Muscle layer of colon (tissue), 2 donors: ENCODE results near the gene PFDN6.

ENCODE experiments used
- H3K27ac ChIP-seq: one replicate; pipeline ENCODE4 v1.7.0; 2013; ENCODE audit warnings: low read depth, mild to moderate bottlenecking, low read length, moderate library complexity
- H3K27me3 ChIP-seq, 2 donors: one replicate each; pipeline ENCODE4 v1.7.0; 2013; ENCODE audit warnings: low read length in 2 of 2, mild to moderate bottlenecking in 2 of 2; ENCODE audit not compliant: insufficient read depth in 2 of 2, control insufficient read depth in 1 of 2
- H3K36me3 ChIP-seq: one replicate; pipeline ENCODE4 v1.7.0; 2013; ENCODE audit warnings: mild to moderate bottlenecking, low read length; ENCODE audit not compliant: insufficient read depth
- H3K4me1 ChIP-seq: one replicate; pipeline ENCODE4 v1.7.0; 2013; ENCODE audit warnings: mild to moderate bottlenecking, low read length; ENCODE audit not compliant: insufficient read depth
- H3K4me3 ChIP-seq, 2 donors: one replicate each; pipeline ENCODE4 v1.7.0; 2013; ENCODE audit warnings: low read length in 2 of 2, low read depth in 1 of 2, mild to moderate bottlenecking in 1 of 2, moderate library complexity in 1 of 2
- H3K9ac ChIP-seq: one replicate; pipeline ENCODE4 v1.7.0; 2013; ENCODE audit warnings: low read length
- H3K9me3 ChIP-seq: one replicate; pipeline ENCODE4 v1.7.0; 2013; ENCODE audit warnings: mild to moderate bottlenecking, low read length
- donor health status: abdominal sarcoma.
- donor health status: Adenocarcinoma of cecum.

Gene PFDN6

GRCh38 chr6:33298773-33299236, 9.4 kb downstream of the PFDN6 start, which contains the start of gene RGL2:
Gene RGL2 (minus strand): TSS chr6:33298942. CDS start chr6:33298610, 332 bp downstream.
- Histone ChIP-seq H3K27me3 (no peaks in the 10 kb centered on the region), H3K27ac (peak within 1 kb of the TSS; percentile 98), H3K9ac (peak within 1 kb of the TSS; percentile 97), H3K4me1 (peaks cover 18% of the 10 kb centered on the region), H3K4me3 (peak within 1 kb of the TSS; percentile 86 to 96), H3K36me3 (peaks cover 24% of the 10 kb centered on the region), H3K9me3 (no peaks in the 10 kb centered on the region)

- Histone ChIP-seq H3K4me3 (peak overlapping the region; percentile 86 to 96), H3K9me3 (no peaks in the 10 kb centered on the region), H3K36me3 (peaks cover 25% of the 10 kb centered on the region), H3K4me1 (peaks cover 18% of the 10 kb centered on the region), H3K27ac (peak overlapping the region; percentile 98), H3K9ac (peak overlapping the region; percentile 97), H3K27me3 (no peaks in the 10 kb centered on the region)
Observed at GRCh38 chr6:33299237-33299944, 10.0 kb downstream of the PFDN6 start.

GRCh38 chr6:33301877-33302276, 12.5 kb downstream of the PFDN6 start:
- Histone ChIP-seq H3K4me1 (peaks cover 14% of the 10 kb centered on the region), H3K4me3 (no peak overlapping the region), H3K9ac (no peak overlapping the region), H3K27ac (no peak overlapping the region), H3K36me3 (peaks cover 31% of the 10 kb centered on the region), H3K9me3 (no peaks in the 10 kb centered on the region), H3K27me3 (no peaks in the 10 kb centered on the region)

GRCh38 chr6:33304216-33304615, 14.8 kb downstream of the PFDN6 start:
- Histone ChIP-seq H3K27me3 (no peaks in the 10 kb centered on the region), H3K9ac (no peak overlapping the region), H3K36me3 (peaks cover 31% of the 10 kb centered on the region), H3K4me3 (no peak overlapping the region), H3K9me3 (no peaks in the 10 kb centered on the region), H3K27ac (no peak overlapping the region), H3K4me1 (peaks cover 7% of the 10 kb centered on the region)

- Histone ChIP-seq H3K4me1 (peaks cover 5% of the 10 kb centered on the region), H3K4me3 (no peak overlapping the region), H3K9me3 (no peaks in the 10 kb centered on the region), H3K27ac (no peak overlapping the region), H3K27me3 (no peaks in the 10 kb centered on the region), H3K36me3 (peaks cover 31% of the 10 kb centered on the region), H3K9ac (no peak overlapping the region)
Observed at GRCh38 chr6:33305052-33305451, 15.7 kb downstream of the PFDN6 start.

GRCh38 chr6:33306356-33306755, 17.0 kb downstream of the PFDN6 start:
- H3K27me3 ChIP-seq: no peaks in the 10 kb centered on the region
- no peak overlapping the region for H3K4me3 ChIP-seq
- no peaks in the 10 kb centered on the region for H3K9me3 ChIP-seq
- peaks cover 31% of the 10 kb centered on the region for H3K36me3 ChIP-seq
- no peak overlapping the region for H3K27ac ChIP-seq
- no peaks in the 10 kb centered on the region for H3K4me1 ChIP-seq
- H3K9ac ChIP-seq: no peak overlapping the region

GRCh38 chr6:33312361-33313104, 23.1 kb downstream of the PFDN6 start:
- peaks cover 29% of the 10 kb centered on the region for H3K4me1 ChIP-seq
- H3K9ac ChIP-seq: peak overlapping the region; percentile 76
- H3K27me3 ChIP-seq: no peaks in the 10 kb centered on the region
- no peaks in the 10 kb centered on the region for H3K9me3 ChIP-seq
- H3K36me3 ChIP-seq: peaks cover 9% of the 10 kb centered on the region
- H3K27ac ChIP-seq: peak overlapping the region; percentile 94
- peak overlapping the region; percentile 87 to 99 for H3K4me3 ChIP-seq

GRCh38 chr6:33313105-33313708, 23.8 kb downstream of the PFDN6 start:
- H3K4me3 ChIP-seq: peak overlapping the region; percentile 87 to 99
- H3K9me3 ChIP-seq: no peaks in the 10 kb centered on the region
- no peaks in the 10 kb centered on the region for H3K27me3 ChIP-seq
- peaks cover 9% of the 10 kb centered on the region for H3K36me3 ChIP-seq
- H3K27ac ChIP-seq: peak overlapping the region; percentile 94
- H3K4me1 ChIP-seq: peaks cover 30% of the 10 kb centered on the region
- peak overlapping the region; percentile 76 for H3K9ac ChIP-seq

GRCh38 chr6:33313709-33314514, 24.5 kb downstream of the PFDN6 start, which contains the start of gene TAPBP:
Gene TAPBP (minus strand): TSS chr6:33314078. CDS start chr6:33314041, 37 bp downstream.
- Histone ChIP-seq H3K4me1 (peaks cover 36% of the 10 kb centered on the region), H3K9me3 (no peaks in the 10 kb centered on the region), H3K36me3 (peaks cover 13% of the 10 kb centered on the region), H3K27me3 (no peaks in the 10 kb centered on the region), H3K9ac (peak within 1 kb of the TSS; percentile 76), H3K27ac (peak within 1 kb of the TSS; percentile 94), H3K4me3 (peak within 1 kb of the TSS; percentile 87 to 99)

- H3K9ac ChIP-seq: peak overlapping the region; percentile 76
- no peaks in the 10 kb centered on the region for H3K9me3 ChIP-seq
- H3K4me1 ChIP-seq: peaks cover 40% of the 10 kb centered on the region
- H3K27ac ChIP-seq: peak overlapping the region; percentile 94
- H3K27me3 ChIP-seq: no peaks in the 10 kb centered on the region
- peak overlapping the region; percentile 87 to 99 for H3K4me3 ChIP-seq
- H3K36me3 ChIP-seq: peaks cover 20% of the 10 kb centered on the region
Observed at GRCh38 chr6:33314515-33314942, 25.1 kb downstream of the PFDN6 start.
